ENCODE measurements around the gene NR2C1.

NR2C1 gene

DNA sequence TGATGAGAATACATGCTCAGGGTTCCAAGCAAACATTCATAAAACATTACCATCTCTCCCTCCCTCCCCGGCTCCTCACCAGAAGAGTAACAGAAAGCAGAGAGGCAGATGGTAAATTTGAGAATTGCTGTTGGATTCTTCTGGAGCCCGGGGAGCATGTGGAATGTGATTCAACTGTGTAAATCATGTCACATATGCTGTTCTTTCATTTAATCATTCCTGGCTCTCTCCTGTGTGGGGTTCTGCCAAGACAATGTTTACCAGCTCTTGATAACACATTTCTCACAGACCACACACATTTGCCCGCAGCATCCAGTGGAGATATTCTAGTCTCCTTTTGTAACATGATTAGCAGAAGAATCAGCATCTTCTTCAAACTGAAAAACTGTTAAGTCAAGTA lies 23.4 kb upstream of the NR2C1 start:
- TF ChIP-seq, protein P1, sequence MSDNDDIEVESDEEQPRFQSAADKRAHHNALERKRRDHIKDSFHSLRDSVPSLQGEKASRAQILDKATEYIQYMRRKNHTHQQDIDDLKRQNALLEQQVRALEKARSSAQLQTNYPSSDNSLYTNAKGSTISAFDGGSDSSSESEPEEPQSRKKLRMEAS (IDR thresholded peaks at IDR 0.05), result no peak
- TF ChIP-seq ZBTB7A (IDR thresholded peaks at IDR 0.05; ENCODE audit: low read depth) (no peak), CREB1 (IDR thresholded peaks at IDR 0.05; ENCODE audit: low read depth) (no peak), RAD21 (IDR thresholded peaks at IDR 0.05; ENCODE audit: low read depth) (no peak), YY1 (IDR thresholded peaks at IDR 0.05; ENCODE audit: low read depth) (no peak), REST (IDR thresholded peaks at IDR 0.05; ENCODE audit: low read depth) (no peak), CEBPB (IDR thresholded peaks at IDR 0.05) (no peak)

GRCh38 chr12:95096378-95096777 lies 23.0 kb upstream of the NR2C1 start:
- TF ChIP-seq ZBTB7A (IDR thresholded peaks at IDR 0.05; ENCODE audit: low read depth), result no peak
- TF ChIP-seq, protein P1 (IDR thresholded peaks at IDR 0.05), result no peak
- no peak for TF ChIP-seq FOXM1 (IDR thresholded peaks at IDR 0.05; ENCODE audit: borderline replicate concordance, low read depth)
- TF ChIP-seq CREB1 (IDR thresholded peaks at IDR 0.05; ENCODE audit: low read depth), result no peak
- TF ChIP-seq YY1 (IDR thresholded peaks at IDR 0.05; ENCODE audit: low read depth), result no peak
- TF ChIP-seq CEBPB (IDR thresholded peaks at IDR 0.05), result no peak
- no peak for TF ChIP-seq TCF12 (IDR thresholded peaks at IDR 0.05; ENCODE audit: low read depth)

DNA sequence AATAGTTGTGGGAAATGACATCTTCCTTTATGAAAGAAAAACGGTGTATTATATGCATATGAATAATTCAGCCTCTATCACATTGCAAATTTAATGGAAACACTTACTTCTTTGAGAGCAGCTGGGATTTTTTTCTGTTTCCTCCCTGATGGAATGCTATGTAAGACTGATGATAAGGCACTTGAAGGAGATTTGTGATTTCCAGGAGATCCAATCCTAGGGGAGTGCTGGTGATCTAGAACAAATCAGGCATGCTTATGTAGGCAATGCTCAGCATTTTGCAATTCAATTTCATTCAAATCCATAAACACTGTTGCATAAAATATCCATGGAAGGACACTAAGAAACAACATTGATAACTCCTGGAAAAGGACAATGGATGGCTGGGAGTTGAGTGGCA lies 16.0 kb upstream of the NR2C1 start:
- TF ChIP-seq TCF12 (IDR thresholded peaks at IDR 0.05; ENCODE audit: low read depth) (no peak), CREB1 (IDR thresholded peaks at IDR 0.05; ENCODE audit: low read depth) (no peak), EP300 (IDR thresholded peaks at IDR 0.05; ENCODE audit: borderline replicate concordance) (no peak), YY1 (IDR thresholded peaks at IDR 0.05; ENCODE audit: low read depth) (no peak), USF1 (IDR thresholded peaks at IDR 0.05) (no peak), REST (IDR thresholded peaks at IDR 0.05; ENCODE audit: low read depth) (no peak), CEBPB (IDR thresholded peaks at IDR 0.05) (no peak), TAF1 (IDR thresholded peaks at IDR 0.05; ENCODE audit: low read depth) (no peak), TEAD4 (IDR thresholded peaks at IDR 0.05) (no peak), ZBTB7A (IDR thresholded peaks at IDR 0.05; ENCODE audit: low read depth) (no peak), NFIC (IDR thresholded peaks at IDR 0.05) (no peak), FOXM1 (IDR thresholded peaks at IDR 0.05; ENCODE audit: borderline replicate concordance, low read depth) (no peak), EGR1 (IDR thresholded peaks at IDR 0.05) (no peak), RAD21 (IDR thresholded peaks at IDR 0.05; ENCODE audit: low read depth) (no peak)
- TF ChIP-seq, protein P1 (IDR thresholded peaks at IDR 0.05), result no peak

GRCh38 chr12:95088379-95088778 lies 15.0 kb upstream of the NR2C1 start:
- TF ChIP-seq CEBPB (IDR thresholded peaks at IDR 0.05) (no peak), EGR1 (IDR thresholded peaks at IDR 0.05) (no peak), TCF12 (IDR thresholded peaks at IDR 0.05; ENCODE audit: low read depth) (no peak), FOXM1 (IDR thresholded peaks at IDR 0.05; ENCODE audit: borderline replicate concordance, low read depth) (no peak), YY1 (IDR thresholded peaks at IDR 0.05; ENCODE audit: low read depth) (no peak), ZBTB7A (IDR thresholded peaks at IDR 0.05; ENCODE audit: low read depth) (no peak), NFIC (IDR thresholded peaks at IDR 0.05) (no peak), USF1 (IDR thresholded peaks at IDR 0.05) (no peak)

DNA sequence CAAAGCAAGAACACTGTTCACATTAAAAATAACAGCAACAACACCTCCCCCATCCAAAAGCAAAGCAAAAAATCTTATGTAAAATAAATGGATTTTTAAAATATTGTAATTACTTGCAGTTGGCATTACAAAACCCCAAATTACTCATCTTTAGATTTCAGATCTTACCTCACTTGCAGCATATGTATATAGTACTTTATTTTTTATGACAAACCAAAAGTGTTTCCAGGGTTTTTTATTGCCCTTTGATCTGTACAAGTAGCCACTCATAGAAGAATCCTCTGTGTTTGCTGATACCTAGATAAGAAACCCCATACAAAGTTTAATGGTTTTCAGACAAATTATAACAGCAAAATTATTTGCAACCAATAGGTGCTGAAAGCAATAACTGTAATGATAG lies 12.2 kb upstream of the NR2C1 start:
- no peak for TF ChIP-seq NFIC (IDR thresholded peaks at IDR 0.05)
- TF ChIP-seq REST (IDR thresholded peaks at IDR 0.05; ENCODE audit: low read depth), result no peak
- no peak for TF ChIP-seq EP300 (IDR thresholded peaks at IDR 0.05; ENCODE audit: borderline replicate concordance)
- TF ChIP-seq CREB1 (IDR thresholded peaks at IDR 0.05; ENCODE audit: low read depth), result no peak
- no peak for TF ChIP-seq TCF12 (IDR thresholded peaks at IDR 0.05; ENCODE audit: low read depth)
- no peak for TF ChIP-seq FOXM1 (IDR thresholded peaks at IDR 0.05; ENCODE audit: borderline replicate concordance, low read depth)
- TF ChIP-seq EGR1 (IDR thresholded peaks at IDR 0.05), result no peak
- no peak for TF ChIP-seq CEBPB (IDR thresholded peaks at IDR 0.05)
- no peak for TF ChIP-seq YY1 (IDR thresholded peaks at IDR 0.05; ENCODE audit: low read depth)
- TF ChIP-seq ZBTB7A (IDR thresholded peaks at IDR 0.05; ENCODE audit: low read depth), result no peak
- no peak for TF ChIP-seq TEAD4 (IDR thresholded peaks at IDR 0.05)
- no peak for TF ChIP-seq USF1 (IDR thresholded peaks at IDR 0.05)
- TF ChIP-seq, protein P1 (IDR thresholded peaks at IDR 0.05), result no peak

All from Ishikawa (cell line).